H9 (cell line): ENCODE results near the gene OPTN. TPM values are rescaled to one million over a fixed set of nuclear protein-coding genes. Genes with fewer than 3 reads are reported as not detected.
"Not testable (repeated sequence)": the region's sequence is repeated elsewhere in the genome, so short reads cannot be mapped to it uniquely, and the experiment has no call there.

ENCODE experiments used
- DNase-seq: peaks from one replicate; pipeline ENCODE4 v3.0.0-alpha.2; 2017
- H2AFZ ChIP-seq: one replicate; pipeline ENCODE4 v1.6.1; 2013; ENCODE audit warnings: mild to moderate bottlenecking, low read length, control low read depth, moderate library complexity
- H2AK5ac ChIP-seq: 2 replicates; pipeline ENCODE4 v1.6.1; 2013; ENCODE audit warnings: low read length, control low read depth, mixed read lengths; ENCODE audit not compliant: insufficient read length
- H2BK120ac ChIP-seq: one replicate; pipeline ENCODE4 v1.6.1; 2013; ENCODE audit warnings: low read depth, mild to moderate bottlenecking, low read length, control low read depth, inconsistent platforms; ENCODE audit not compliant: poor library complexity, severe bottlenecking
- H2BK12ac ChIP-seq: 2 replicates; pipeline ENCODE4 v1.6.1; 2013; ENCODE audit warnings: low read length, control low read depth, mixed read lengths, low read depth; ENCODE audit not compliant: insufficient read length
- H2BK15ac ChIP-seq: 2 replicates; pipeline ENCODE4 v1.6.1; 2013; ENCODE audit warnings: low read depth, low read length, control low read depth
- H2BK20ac ChIP-seq: one replicate; pipeline ENCODE4 v1.6.1; 2013; ENCODE audit warnings: low read depth, mild to moderate bottlenecking, low read length, control low read depth, inconsistent platforms; ENCODE audit not compliant: poor library complexity, severe bottlenecking
- H2BK5ac ChIP-seq: 2 replicates; pipeline ENCODE4 v1.6.1; 2013; ENCODE audit warnings: low read length, control low read depth, mixed read lengths; ENCODE audit not compliant: insufficient read length
- H3K14ac ChIP-seq: 2 replicates; pipeline ENCODE4 v1.6.1; 2013; ENCODE audit warnings: low read length, control low read depth; ENCODE audit not compliant: insufficient read depth
- H3K18ac ChIP-seq: 2 replicates; pipeline ENCODE4 v1.6.1; 2013; ENCODE audit warnings: low read depth, mild to moderate bottlenecking, mixed read lengths, low read length, control low read depth; ENCODE audit not compliant: insufficient read length
- H3K23ac ChIP-seq: 2 replicates; pipeline ENCODE4 v1.6.1; 2013; ENCODE audit warnings: low read length, control low read depth, mixed read lengths, low read depth; ENCODE audit not compliant: insufficient read length
- H3K23me2 ChIP-seq: 2 replicates; pipeline ENCODE4 v1.6.1; 2013; ENCODE audit warnings: low read depth, mild to moderate bottlenecking, mixed read lengths, low read length, control low read depth; ENCODE audit not compliant: insufficient read length, poor library complexity, severe bottlenecking
- H3K27ac ChIP-seq: 2 replicates; pipeline ENCODE4 v1.5.1; 2013; ENCODE audit warnings: low read length, control low read depth, mixed read lengths, low read depth; ENCODE audit not compliant: insufficient read length
- H3K27me3 ChIP-seq: 2 replicates; pipeline ENCODE4 v1.6.1; 2013; ENCODE audit warnings: low read length, control low read depth, inconsistent platforms; ENCODE audit not compliant: insufficient read depth
- H3K4ac ChIP-seq: 2 replicates; pipeline ENCODE4 v1.6.1; 2013; ENCODE audit warnings: low read depth, mild to moderate bottlenecking, control low read depth, inconsistent platforms, low read length, moderate library complexity
- H3K4me1 ChIP-seq: 2 replicates; pipeline ENCODE4 v1.6.1; 2013; ENCODE audit warnings: low read length, control low read depth, inconsistent platforms; ENCODE audit not compliant: insufficient read depth
- H3K4me2 ChIP-seq: 2 replicates; pipeline ENCODE4 v1.6.1; 2013; ENCODE audit warnings: low read length, control low read depth, mixed read lengths; ENCODE audit not compliant: insufficient read length, insufficient read depth
- H3K56ac ChIP-seq: 2 replicates; pipeline ENCODE4 v1.6.1; 2013; ENCODE audit warnings: low read depth, mild to moderate bottlenecking, mixed read lengths, low read length, control low read depth; ENCODE audit not compliant: insufficient read length
- H3K79me1 ChIP-seq: 2 replicates; pipeline ENCODE4 v1.6.1; 2013; ENCODE audit warnings: low read depth, mild to moderate bottlenecking, moderate library complexity, low read length, control low read depth, inconsistent platforms; ENCODE audit not compliant: insufficient read depth, poor library complexity, severe bottlenecking
- H3K79me2 ChIP-seq: 2 replicates; pipeline ENCODE4 v1.6.1; 2013; ENCODE audit warnings: low read length, control low read depth, inconsistent platforms; ENCODE audit not compliant: insufficient read depth
- H3K9ac ChIP-seq: 2 replicates; pipeline ENCODE4 v1.6.1; 2013; ENCODE audit warnings: low read length, control low read depth, mixed read lengths; ENCODE audit not compliant: insufficient read length; ENCODE audit errors: extremely low read depth
- H3K9me3 ChIP-seq: one replicate; pipeline ENCODE4 v1.6.1; 2013; ENCODE audit warnings: low read depth, low read length, inconsistent platforms; ENCODE audit not compliant: control insufficient read depth
- H3T11ph ChIP-seq: one replicate; pipeline ENCODE4 v1.6.1; 2013; ENCODE audit warnings: mild to moderate bottlenecking, low read length, control low read depth, inconsistent platforms
- H4K20me1 ChIP-seq: one replicate; pipeline ENCODE4 v1.6.1; 2013; ENCODE audit not compliant: control insufficient read depth, insufficient read length, insufficient read depth
- H4K5ac ChIP-seq: 2 replicates; pipeline ENCODE4 v1.6.1; 2013; ENCODE audit warnings: low read depth, mild to moderate bottlenecking, mixed read lengths, low read length, control low read depth; ENCODE audit not compliant: insufficient read length
- H4K8ac ChIP-seq: replicated peaks from 2 replicates; pipeline ENCODE4 v1.6.1; 2013; ENCODE audit warnings: low read length, control low read depth, mixed read lengths, low read depth; ENCODE audit not compliant: insufficient read length
- H4K91ac ChIP-seq: 2 replicates; pipeline ENCODE4 v1.6.1; 2013; ENCODE audit warnings: low read depth, mild to moderate bottlenecking, moderate library complexity, mixed read lengths, low read length, control low read depth; ENCODE audit not compliant: insufficient read length
- H3K27ac Mint-ChIP-seq, 3 experiments: 2 replicates in 2 of 3; 3 replicates in 1 of 3; pipeline ENCODE4 v1.8.0; 2020 to 2021; ENCODE audit warnings: mixed read lengths in 3 of 3, mild to moderate bottlenecking in 1 of 3, moderate library complexity in 1 of 3
- H3K27me3 Mint-ChIP-seq: 2 replicates; pipeline ENCODE4 v1.8.0; 2021; ENCODE audit warnings: low read depth, mild to moderate bottlenecking, moderate library complexity, mixed read lengths
- H3K36me3 Mint-ChIP-seq, 3 experiments: 2 replicates in 2 of 3; 3 replicates in 1 of 3; pipeline ENCODE4 v1.8.0; 2020 to 2021; ENCODE audit warnings: low read depth in 3 of 3, mixed read lengths in 3 of 3; ENCODE audit not compliant: insufficient read depth in 1 of 3
- H3K4me1 Mint-ChIP-seq, 2 experiments: 2 replicates each; pipeline ENCODE4 v1.8.0; 2020; ENCODE audit warnings: mixed read lengths in 2 of 2
- H3K4me3 Mint-ChIP-seq, 2 experiments: 2 replicates in 1 of 2; 3 replicates in 1 of 2; pipeline ENCODE4 v1.8.0; 2020 to 2021; ENCODE audit warnings: mild to moderate bottlenecking in 2 of 2, mixed read lengths in 2 of 2, moderate library complexity in 1 of 2
- H3K9me3 Mint-ChIP-seq, 2 experiments: 2 replicates in 1 of 2; 3 replicates in 1 of 2; pipeline ENCODE4 v1.8.0; 2020; ENCODE audit warnings: mild to moderate bottlenecking in 2 of 2, mixed read lengths in 2 of 2, moderate library complexity in 1 of 2
- WGBS: extraction: QIAGEN DNeasy Blood & Tissue Kit; methylation state at CpG from one replicate; pipeline ENCODE4 v1.1.7; 2013; ENCODE audit warnings: missing lambda C conversion rate, low lambda C conversion rate, mixed read lengths; ENCODE audit not compliant: insufficient read length; ENCODE audit errors: extremely low coverage; 5-methylcytosine and 5-hydroxymethylcytosine counted together
- total RNA-seq: library from RNA; stranded (reverse); gene quantifications from 2 replicates; pipeline ENCODE4 v1.2.1, GENCODE V29; 2021
- TF ChIP-seq, protein P1 (sequence below): fragments of 200-600 bp; sonication (generic); conservative IDR thresholded peaks from 3 replicates; pipeline ENCODE4 v1.8.0; 2021; ENCODE audit warnings: antibody characterized with exemption, mild to moderate bottlenecking

OPTN gene
- total RNA-seq, 1 experiment from 2014 or later = 16.1 TPM

DNA sequence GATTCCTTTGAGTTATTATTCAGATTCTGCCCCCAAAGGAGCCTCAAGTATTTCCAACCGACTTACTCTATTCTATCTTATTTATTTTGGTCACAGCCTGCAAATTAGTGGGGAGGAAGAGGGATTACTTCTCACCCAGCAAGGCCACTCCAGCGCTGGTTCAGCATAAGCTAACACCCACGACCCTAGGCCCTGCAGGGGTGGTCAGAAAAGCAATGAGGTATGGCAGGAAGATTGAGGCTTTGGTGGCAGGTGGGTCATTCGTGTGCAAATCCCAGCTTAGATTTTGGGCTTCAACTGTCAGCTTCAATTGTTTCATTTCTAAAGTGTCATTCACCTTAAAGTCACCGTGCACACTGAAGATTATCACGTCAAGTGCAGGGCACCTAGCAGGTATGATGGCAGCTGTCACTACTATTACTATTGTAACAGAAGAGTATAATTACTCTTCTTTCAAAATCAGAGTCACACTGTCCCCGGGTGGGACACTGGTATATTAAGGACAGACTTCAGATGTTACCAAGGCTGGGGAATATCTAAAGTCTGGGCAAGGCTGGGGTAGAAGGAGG lies 48.8 kb upstream of the OPTN start:
- no peak overlapping the region for H2BK5ac ChIP-seq
- H3K27ac Mint-ChIP-seq = peak overlapping the region in 1 of 3 experiments; percentile 73; a peak in 1 of 7 replicates

GRCh38 chr10:13053208-13053607 lies 46.8 kb upstream of the OPTN start:
- not testable (repeated sequence) for H3K27me3 ChIP-seq, H3K27ac Mint-ChIP-seq, H3K23me2 ChIP-seq, H3T11ph ChIP-seq, H3K56ac ChIP-seq, H4K20me1 ChIP-seq, H2BK15ac ChIP-seq, DNase-seq, H3K23ac ChIP-seq, H2BK5ac ChIP-seq, H3K18ac ChIP-seq, H3K9me3 Mint-ChIP-seq, H3K9ac ChIP-seq, H3K4ac ChIP-seq, H4K5ac ChIP-seq, H2AK5ac ChIP-seq, H3K27me3 Mint-ChIP-seq, H3K4me2 ChIP-seq, H4K91ac ChIP-seq, H2BK120ac ChIP-seq, H2BK12ac ChIP-seq, H2AFZ ChIP-seq, H3K27ac ChIP-seq, H3K79me1 ChIP-seq, H3K9me3 ChIP-seq, H2BK20ac ChIP-seq, H3K4me1 ChIP-seq, H3K4me3 Mint-ChIP-seq, H3K14ac ChIP-seq, H3K36me3 Mint-ChIP-seq, H3K79me2 ChIP-seq, H4K8ac ChIP-seq
- WGBS = no CpG with 5 or more reads among the region's 1 CpG
- peaks cover 31 to 39% of the 10 kb centered on the region in 2 experiments for H3K4me1 Mint-ChIP-seq

More for the DNA sequence above, 48.8 kb upstream of the OPTN start:
- no peak overlapping the region for H3K23ac ChIP-seq
- H3K4me3 Mint-ChIP-seq = no peak overlapping the region
- H3K36me3 Mint-ChIP-seq = no peaks in the 10 kb centered on the region
- no peaks in the 10 kb centered on the region for H4K20me1 ChIP-seq
- H2AFZ ChIP-seq = no peak overlapping the region
- no peak overlapping the region for H3K4ac ChIP-seq
- H3K4me1 Mint-ChIP-seq = peaks cover 43 to 53% of the 10 kb centered on the region in 2 experiments
- H2BK15ac ChIP-seq = no peak overlapping the region
- no peak overlapping the region for H3K9ac ChIP-seq
- H3K79me1 ChIP-seq = no peaks in the 10 kb centered on the region
- H2BK12ac ChIP-seq = no peak overlapping the region
- H3T11ph ChIP-seq = no peak overlapping the region
- no peaks in the 10 kb centered on the region for H3K23me2 ChIP-seq
- no peak overlapping the region for H2BK20ac ChIP-seq
- peaks cover 11% of the 10 kb centered on the region; the same call in 1 of the 2 replicates for H3K4me1 ChIP-seq
- H3K9me3 Mint-ChIP-seq = no peaks in the 10 kb centered on the region
- no peak overlapping the region for H4K91ac ChIP-seq
- H3K27me3 Mint-ChIP-seq = peaks cover 2% of the 10 kb centered on the region; the same call in 1 of the 2 replicates
- no CpG with 5 or more reads among the region's 7 CpGs for WGBS
- H3K14ac ChIP-seq = no peak overlapping the region
- TF ChIP-seq, protein P1, sequence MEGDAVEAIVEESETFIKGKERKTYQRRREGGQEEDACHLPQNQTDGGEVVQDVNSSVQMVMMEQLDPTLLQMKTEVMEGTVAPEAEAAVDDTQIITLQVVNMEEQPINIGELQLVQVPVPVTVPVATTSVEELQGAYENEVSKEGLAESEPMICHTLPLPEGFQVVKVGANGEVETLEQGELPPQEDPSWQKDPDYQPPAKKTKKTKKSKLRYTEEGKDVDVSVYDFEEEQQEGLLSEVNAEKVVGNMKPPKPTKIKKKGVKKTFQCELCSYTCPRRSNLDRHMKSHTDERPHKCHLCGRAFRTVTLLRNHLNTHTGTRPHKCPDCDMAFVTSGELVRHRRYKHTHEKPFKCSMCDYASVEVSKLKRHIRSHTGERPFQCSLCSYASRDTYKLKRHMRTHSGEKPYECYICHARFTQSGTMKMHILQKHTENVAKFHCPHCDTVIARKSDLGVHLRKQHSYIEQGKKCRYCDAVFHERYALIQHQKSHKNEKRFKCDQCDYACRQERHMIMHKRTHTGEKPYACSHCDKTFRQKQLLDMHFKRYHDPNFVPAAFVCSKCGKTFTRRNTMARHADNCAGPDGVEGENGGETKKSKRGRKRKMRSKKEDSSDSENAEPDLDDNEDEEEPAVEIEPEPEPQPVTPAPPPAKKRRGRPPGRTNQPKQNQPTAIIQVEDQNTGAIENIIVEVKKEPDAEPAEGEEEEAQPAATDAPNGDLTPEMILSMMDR = no peak
- no peak overlapping the region for H4K8ac ChIP-seq
- H3K79me2 ChIP-seq = no peaks in the 10 kb centered on the region
- H3K18ac ChIP-seq = no peak overlapping the region
- no peak overlapping the region for H3K56ac ChIP-seq
- H2AK5ac ChIP-seq = no peak overlapping the region
- no peak overlapping the region for H4K5ac ChIP-seq
- DNase-seq = no peak
- no peak overlapping the region for H3K27ac ChIP-seq
- no peaks in the 10 kb centered on the region for H3K27me3 ChIP-seq
- no peak overlapping the region for H2BK120ac ChIP-seq
- no peak overlapping the region for H3K4me2 ChIP-seq
- H3K9me3 ChIP-seq = no peaks in the 10 kb centered on the region
